Calu3 (cell line): ENCODE results near the gene UTP18. TPM values are rescaled to one million over a fixed set of nuclear protein-coding genes. Genes with fewer than 3 reads are reported as not detected.

Experiments used
- BruUV-seq: library from RNA; stranded (reverse); fragments of 400-500 nt; replicated peaks from 2 replicates; lab custom pipeline; 2021; lab: Mats Ljungman, UMichigan
- CTCF ChIA-PET: fragments of 300-600 bp; sonication (Branson Sonifier 250); formaldehyde crosslinking; loops from one replicate; lab custom pipeline; 2022; ENCODE audit warnings: antibody characterized with exemption; lab: Charles Lee
- DNase-seq: peaks from one replicate; pipeline ENCODE4 v3.0.0; 2022
- H3K27ac Mint-ChIP-seq: one replicate; pipeline ENCODE4 v1.8.0; 2022; ENCODE audit warnings: mixed read lengths; ENCODE audit not compliant: unreplicated experiment
- H3K27me3 Mint-ChIP-seq: one replicate; pipeline ENCODE4 v1.8.0; 2022; ENCODE audit warnings: mixed read lengths; ENCODE audit not compliant: unreplicated experiment
- H3K36me3 Mint-ChIP-seq: one replicate; pipeline ENCODE4 v1.8.0; 2022; ENCODE audit warnings: mild to moderate bottlenecking, moderate library complexity, mixed read lengths; ENCODE audit not compliant: insufficient read depth, unreplicated experiment
- H3K4me1 Mint-ChIP-seq: one replicate; pipeline ENCODE4 v1.8.0; 2022; ENCODE audit warnings: mild to moderate bottlenecking, low read depth, mixed read lengths; ENCODE audit not compliant: unreplicated experiment
- H3K4me3 Mint-ChIP-seq: one replicate; pipeline ENCODE4 v1.8.0; 2022; ENCODE audit warnings: mild to moderate bottlenecking, low read depth, moderate library complexity, mixed read lengths; ENCODE audit not compliant: unreplicated experiment
- H3K9me3 Mint-ChIP-seq: one replicate; pipeline ENCODE4 v1.8.0; 2022; ENCODE audit warnings: low read depth, mixed read lengths; ENCODE audit not compliant: unreplicated experiment
- intact Hi-C: fragments of 100-400 bp; cut with micrococcal nuclease; formaldehyde crosslinking; loops from one replicate; pipeline ENCODE4 v1.10.0; 2022; ENCODE audit not compliant: unreplicated experiment
- total RNA-seq: library from RNA; stranded (reverse); gene quantifications from 2 replicates; pipeline ENCODE4 v1.2.3, GENCODE V29; 2022
- TF ChIP-seq, protein P1 (sequence below): fragments of 200-600 bp; IDR thresholded peaks from one replicate; pipeline ENCODE4 v1.8.0; 2022; ENCODE audit warnings: antibody characterized with exemption; ENCODE audit not compliant: unreplicated experiment

The UTP18 gene
- total RNA-seq, 1 experiment from 2014 or later, result 68.5 TPM

DNA sequence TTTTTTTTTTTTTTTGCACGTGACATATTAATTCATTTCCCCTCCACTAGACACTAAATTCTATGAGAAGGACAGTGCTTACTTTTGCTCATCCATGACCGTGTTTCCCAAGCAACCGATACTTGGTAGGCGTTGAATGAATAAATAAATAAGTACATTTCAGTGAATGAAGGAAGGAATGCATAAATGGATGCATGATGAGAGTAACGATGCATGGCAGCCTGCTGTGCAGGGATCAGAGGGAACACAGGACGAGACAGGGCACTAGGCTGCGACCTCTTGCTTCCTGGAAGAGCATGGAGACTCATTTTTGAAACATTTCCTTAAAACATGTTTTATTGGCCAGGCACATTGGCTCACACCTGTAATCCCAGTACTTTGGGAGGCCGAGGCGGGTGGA, 84.2 kb downstream of the UTP18 start:
- Mint-ChIP-seq H3K4me1 (peaks cover 21% of the 10 kb centered on the region), H3K27ac (no peak overlapping the region), H3K36me3 (no peaks in the 10 kb centered on the region), H3K27me3 (peaks cover 37% of the 10 kb centered on the region), H3K9me3 (no peaks in the 10 kb centered on the region), H3K4me3 (no peak overlapping the region)
- BruUV-seq, result no TSS peak
- intact Hi-C loops, result no loop called here
- CTCF ChIA-PET, result no interaction called here
- DNase-seq, result no peak
- TF ChIP-seq, protein P1, sequence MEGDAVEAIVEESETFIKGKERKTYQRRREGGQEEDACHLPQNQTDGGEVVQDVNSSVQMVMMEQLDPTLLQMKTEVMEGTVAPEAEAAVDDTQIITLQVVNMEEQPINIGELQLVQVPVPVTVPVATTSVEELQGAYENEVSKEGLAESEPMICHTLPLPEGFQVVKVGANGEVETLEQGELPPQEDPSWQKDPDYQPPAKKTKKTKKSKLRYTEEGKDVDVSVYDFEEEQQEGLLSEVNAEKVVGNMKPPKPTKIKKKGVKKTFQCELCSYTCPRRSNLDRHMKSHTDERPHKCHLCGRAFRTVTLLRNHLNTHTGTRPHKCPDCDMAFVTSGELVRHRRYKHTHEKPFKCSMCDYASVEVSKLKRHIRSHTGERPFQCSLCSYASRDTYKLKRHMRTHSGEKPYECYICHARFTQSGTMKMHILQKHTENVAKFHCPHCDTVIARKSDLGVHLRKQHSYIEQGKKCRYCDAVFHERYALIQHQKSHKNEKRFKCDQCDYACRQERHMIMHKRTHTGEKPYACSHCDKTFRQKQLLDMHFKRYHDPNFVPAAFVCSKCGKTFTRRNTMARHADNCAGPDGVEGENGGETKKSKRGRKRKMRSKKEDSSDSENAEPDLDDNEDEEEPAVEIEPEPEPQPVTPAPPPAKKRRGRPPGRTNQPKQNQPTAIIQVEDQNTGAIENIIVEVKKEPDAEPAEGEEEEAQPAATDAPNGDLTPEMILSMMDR, result no peak

DNA sequence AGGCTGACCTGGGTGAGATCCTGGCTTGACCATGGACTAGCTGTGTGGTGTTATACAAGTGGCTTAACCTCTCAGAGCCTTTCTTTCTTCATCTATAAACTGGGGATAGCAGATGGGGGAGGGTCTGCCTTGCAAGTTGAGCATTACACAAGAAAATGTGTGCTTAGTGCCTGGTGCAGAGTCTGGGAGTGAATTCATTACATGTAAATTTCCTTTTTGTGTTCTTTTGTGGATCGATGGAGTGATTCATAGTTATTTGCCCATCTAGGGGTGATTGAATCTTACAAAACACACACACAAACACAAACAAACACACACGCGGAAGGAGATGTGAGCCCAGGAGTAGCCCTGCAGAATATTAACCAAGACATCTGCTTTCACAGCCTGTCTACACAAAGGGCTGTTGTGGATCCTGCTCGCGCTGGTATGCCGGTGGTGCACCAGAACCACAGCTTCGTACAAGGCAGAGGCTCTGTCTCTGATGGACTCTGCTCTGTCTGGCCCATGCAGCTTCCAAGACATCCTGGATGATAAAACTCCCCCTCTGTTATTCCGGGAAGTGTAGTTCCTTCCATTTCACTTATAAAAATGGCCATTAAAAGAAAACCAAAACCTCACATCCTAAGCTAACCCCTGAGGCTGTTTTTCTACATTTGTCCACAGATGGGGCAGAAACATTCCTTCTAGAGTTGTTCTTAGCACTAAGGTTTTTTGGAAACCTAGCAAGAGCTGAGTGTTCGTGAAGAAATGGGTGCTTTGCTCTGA, 86.1 kb downstream of the UTP18 start:
- intact Hi-C loops, result no loop called here
- Mint-ChIP-seq H3K9me3 (no peaks in the 10 kb centered on the region), H3K4me1 (peaks cover 21% of the 10 kb centered on the region), H3K36me3 (no peaks in the 10 kb centered on the region), H3K4me3 (no peak overlapping the region), H3K27me3 (peaks cover 55% of the 10 kb centered on the region), H3K27ac (no peak overlapping the region)
- peak; percentile 58 for DNase-seq
- TF ChIP-seq, protein P1, result no peak
- CTCF ChIA-PET, result interaction anchor here (0.7 to 1.6 kb wide), 3 partner anchors 11 to 47 kb away, joined by 3 to 4 read pairs (median 3); no protein-coding TSS in a partner anchor
- no TSS peak for BruUV-seq

Other genes with a start within 250 kb of the UTP18 start
- gene SPAG9, start 139.7 kb upstream of the UTP18 start, total RNA-seq, result 126 and 129 TPM in 2 replicates
- 351 and 365 TPM in 2 replicates for gene NME1, start 107.0 kb upstream of the UTP18 start, total RNA-seq
- 944 and 1,060 TPM in 2 replicates for gene NME2, start 94.1 kb upstream of the UTP18 start, total RNA-seq
- gene MBTD1, start 497 bp upstream of the UTP18 start, total RNA-seq, result 35.6 and 38.4 TPM in 2 replicates